GM18502 (cell line): ENCODE results near the gene FLT4.
A peak's percentile ranks its signal among the peaks of the same experiment; 100 is the strongest.

Source experiments
- ATAC-seq: cut with Tn5 transposase; IDR thresholded peaks from one replicate; pipeline ENCODE4 v1.9.1; 2021; ENCODE audit warnings: mild to moderate bottlenecking; ENCODE audit not compliant: unreplicated experiment, poor library complexity

FLT4 gene

GRCh38 chr5:180611140-180611850, 38.1 kb downstream of the FLT4 start:
- ATAC-seq, result no peak

DNA sequence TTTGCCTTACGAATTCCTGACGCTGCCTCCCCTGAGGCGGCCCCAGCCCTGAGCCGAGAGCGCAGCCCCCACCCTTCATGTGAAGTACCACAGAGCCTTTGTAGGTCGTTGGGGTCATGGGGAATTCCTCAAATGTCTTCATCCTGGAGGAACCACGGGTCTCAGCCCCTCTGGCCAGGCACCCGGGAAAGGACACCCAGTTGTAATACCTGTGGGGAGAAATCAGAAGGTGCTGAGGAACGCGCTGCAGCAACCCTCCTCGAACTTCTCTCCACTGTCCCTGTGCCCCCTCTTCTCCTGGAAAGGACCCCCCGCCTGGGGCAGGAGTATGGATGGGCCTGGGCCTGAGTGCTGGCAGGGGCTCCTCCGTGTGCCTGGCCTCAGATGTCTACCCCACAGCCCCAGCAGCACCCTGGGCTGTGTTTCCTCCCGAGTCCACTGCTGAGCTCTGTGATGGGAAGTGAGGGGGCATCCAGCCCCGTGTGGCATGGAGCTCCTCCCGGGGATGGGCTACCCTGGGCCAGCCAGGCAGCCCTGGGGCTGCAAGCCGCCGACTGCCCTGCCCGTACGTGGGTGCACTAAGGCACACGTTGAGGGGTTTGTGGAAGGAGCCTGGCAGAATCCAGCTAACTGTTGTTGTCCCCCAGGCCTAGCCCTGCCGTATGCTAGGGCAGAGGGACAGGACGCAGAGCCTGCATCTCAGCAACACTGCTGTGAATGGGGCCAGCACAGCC, 39.4 kb downstream of the FLT4 start:
- ATAC-seq, result no peak

DNA sequence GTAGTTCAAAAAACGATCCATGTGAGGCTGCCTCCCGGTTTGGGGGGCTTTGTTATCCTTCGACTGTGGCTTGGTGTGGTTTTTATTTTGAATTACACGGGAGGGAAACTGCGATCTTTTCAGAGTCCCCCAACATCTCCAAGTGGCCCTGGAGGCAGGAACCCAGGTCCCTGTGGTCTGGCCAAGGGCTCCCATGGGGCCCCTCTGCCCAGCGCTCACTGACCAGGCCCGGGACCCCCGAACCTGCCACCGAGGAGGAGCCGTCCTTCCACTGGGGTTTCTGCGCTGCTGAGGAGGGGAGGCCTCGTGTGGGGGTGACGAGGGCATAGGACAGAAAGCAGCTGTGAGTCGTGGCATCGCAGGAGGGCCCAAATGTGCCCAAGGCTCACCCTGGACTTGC, 40.0 kb downstream of the FLT4 start:
- no peak for ATAC-seq

DNA sequence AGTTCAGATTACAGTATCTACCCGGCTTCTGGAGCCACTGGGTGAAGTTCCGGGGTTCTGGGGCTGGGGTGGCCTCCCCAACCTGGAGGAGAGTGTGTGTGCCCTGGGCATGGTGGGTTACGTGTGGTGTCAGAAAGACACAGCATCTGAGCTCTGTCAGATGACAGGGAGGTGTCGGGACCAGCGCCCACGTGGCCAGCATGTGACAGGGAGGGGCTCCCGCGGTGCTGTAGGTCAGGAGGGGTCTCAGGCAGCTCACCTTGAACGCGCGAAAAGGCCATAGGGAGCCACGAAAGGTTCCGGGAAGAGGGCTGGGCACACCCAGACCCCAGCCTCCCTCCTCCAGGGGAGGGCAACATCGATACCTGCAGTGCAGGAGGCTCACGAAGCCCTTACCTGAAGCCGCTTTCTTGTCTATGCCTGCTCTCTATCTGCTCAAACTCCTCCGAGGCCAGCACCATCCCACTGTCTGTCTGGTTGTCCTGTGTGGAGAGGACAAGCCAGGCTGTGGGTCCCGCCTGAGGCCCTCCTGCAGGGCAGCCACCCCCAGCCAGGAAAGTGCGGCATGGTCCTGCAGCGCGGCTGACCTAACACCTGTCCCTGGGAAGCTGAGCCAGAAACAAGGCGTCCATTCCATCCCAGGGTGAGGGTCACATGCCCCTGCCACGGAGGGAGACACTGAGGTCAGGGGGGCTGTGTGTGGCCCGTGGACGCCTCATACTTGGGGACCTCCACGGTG, 40.7 kb downstream of the FLT4 start:
- no peak for ATAC-seq

DNA sequence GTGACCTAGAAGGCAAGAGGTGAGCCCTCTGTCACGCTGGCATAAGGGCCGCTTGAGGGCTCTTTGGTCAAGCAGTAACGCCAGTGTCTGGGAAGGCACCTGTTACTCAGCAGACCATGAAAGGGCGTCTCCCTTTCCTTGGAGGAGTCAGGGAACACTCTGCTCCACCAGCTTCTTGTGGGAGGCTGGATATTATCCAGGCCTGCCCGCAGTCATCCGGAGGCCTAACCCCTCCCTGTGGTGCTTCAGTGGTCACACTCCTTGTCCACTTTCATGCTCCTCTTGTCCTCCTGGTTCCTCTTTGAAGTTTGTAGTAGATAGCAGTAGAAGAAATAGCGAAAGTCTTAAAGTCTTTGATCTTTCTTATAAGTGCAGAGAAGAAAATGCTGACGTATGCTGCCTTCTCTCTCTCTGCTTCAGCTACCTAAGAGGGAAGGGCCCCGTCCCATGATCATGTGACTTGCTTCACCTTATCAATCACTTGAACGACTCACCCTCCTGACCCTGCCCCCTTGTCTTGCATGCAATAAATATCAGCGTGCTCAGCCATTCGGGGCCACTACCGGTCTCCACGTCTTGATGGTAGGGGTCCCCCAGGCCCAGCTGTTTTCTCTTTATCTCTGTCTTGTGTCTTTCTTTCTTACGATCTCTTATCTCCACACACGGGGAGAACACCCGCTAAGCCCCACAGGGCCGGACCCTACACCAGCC, 41.4 kb downstream of the FLT4 start:
- ATAC-seq, result no peak

- ATAC-seq, result no peak
These were observed 43.1 kb downstream of the FLT4 start for GRCh38 chr5:180606215-180606785.

GRCh38 chr5:180605554-180606214, 43.7 kb downstream of the FLT4 start:
- ATAC-seq, result peak; percentile 71

DNA sequence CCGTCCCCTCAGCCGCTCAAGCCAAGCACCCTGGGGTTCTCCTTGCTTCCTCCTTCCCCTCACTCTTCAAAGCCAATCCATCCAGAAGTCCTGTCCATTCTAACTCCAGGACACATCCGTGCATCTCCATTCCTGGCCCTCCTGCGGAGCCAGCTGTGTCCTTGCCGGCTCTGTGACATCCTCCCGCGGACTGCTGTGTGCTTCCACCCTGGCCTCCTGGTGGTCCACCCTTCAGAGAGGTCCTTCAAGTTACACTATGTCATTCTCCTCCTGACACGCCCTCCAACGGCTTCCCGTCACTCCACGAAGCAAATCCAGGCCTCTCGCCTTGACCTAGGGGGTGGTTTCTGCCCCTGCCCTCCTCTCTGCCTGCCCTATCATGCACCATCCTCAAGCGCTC, 45.1 kb downstream of the FLT4 start:
- no peak for ATAC-seq

GRCh38 chr5:180603076-180603594, 46.3 kb downstream of the FLT4 start:
- ATAC-seq, result no peak

- ATAC-seq, result no peak
These were observed 46.8 kb downstream of the FLT4 start for GRCh38 chr5:180602481-180603075.

DNA sequence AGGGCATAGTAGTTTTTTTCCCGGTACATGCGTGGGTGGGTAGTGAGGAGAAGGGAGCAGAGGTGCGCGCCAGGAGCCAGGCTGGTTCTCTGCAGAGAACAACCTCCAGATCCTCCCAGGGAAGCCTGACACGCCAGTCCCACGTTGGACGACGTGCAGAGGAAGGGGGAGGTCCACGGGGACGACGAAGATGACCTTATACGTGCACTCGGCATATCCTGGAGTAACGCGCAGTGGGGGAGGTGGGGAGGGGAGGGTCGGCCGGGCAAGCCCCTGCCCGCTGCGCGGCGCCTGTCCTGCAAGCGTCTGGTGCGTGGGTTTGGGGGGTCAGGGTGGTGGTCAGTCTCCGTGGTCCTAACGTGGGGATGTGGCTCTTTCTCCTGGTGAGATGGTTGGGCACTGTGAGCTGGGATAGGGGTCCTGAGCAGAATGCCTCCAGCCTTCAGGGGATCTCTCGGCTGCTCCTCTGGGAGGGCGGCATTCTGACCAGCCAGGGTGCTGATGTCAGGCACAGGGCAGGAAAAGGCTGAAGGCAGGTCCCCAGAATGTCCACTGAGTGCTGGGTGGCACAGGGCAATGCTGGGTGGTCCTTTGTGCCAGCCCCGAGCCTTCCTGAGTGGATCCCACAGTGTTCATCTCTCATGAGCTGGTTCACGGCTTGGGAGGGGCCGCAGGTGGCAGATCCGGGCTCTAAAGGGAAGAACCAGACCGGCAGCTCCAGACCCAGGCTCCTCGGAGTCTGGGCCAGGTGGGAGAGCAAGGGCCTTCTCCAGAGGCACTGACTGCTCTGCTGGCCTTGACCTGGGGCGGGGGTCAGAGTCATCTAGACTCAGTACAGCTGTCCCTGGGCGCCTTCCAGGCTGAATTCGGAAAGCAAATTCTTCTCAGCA, 47.6 kb downstream of the FLT4 start:
- no peak for ATAC-seq

GRCh38 chr5:180600554-180601041, 48.8 kb downstream of the FLT4 start:
- no peak for ATAC-seq

- ATAC-seq, result no peak
These were observed 49.3 kb downstream of the FLT4 start for GRCh38 chr5:180599981-180600553.

DNA sequence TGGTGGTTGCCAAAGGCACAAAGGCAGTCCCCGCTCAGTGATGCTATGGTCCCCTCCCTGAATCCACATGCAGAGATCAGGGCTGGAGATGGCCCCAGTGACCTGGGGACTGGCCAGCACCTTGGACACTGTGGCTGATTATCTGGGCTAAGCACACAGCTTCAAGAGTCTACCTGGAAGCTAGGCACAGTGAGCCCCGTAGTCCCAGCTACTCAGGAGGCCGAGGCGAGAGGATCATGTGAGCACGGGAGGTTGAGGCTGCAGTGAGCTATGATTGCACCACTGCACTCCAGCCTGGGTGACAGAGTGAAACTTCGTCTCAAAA, 49.8 kb downstream of the FLT4 start:
- ATAC-seq, result no peak

DNA sequence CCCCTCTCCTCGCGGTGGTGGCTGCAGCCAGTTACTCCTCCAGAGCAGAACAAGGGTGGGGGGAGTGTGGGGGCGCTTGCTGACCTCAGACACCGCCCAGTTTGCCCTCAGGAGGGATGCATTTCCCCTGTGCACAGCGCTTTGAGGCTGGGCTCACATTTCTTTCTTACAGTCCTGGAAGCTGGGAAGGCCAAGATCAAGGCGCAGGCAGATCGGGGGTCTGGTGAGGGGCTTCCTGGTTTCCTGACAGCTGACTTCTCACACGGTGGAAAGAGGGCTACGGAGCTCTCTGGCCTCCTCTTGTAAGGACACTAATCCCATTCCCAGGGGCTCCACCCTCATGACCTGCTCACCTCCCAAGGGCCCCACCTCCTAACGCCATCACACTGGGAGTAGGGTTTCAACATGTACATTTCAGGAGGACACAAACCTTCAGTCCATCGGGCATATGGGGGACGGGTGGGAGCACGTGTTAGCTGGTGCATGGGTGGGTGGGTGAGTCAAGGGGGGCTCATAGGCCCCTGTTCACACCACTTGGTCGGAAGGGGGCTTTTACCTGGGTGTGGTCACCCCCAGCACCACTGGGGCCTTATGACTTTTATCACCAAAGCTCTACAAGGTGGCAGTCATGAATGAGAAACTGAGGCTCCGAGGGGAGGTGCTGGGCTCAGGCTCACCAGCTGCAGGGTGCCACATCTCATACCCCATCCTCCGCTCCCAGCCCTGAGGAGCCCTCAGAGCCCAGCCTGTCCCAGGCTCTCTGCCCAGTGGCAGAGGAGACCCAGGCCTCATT, 50.4 kb downstream of the FLT4 start:
- no peak for ATAC-seq

GRCh38 chr5:180598316-180598701, 51.1 kb downstream of the FLT4 start:
- no peak for ATAC-seq

- ATAC-seq, result no peak
These were observed 52.6 kb downstream of the FLT4 start for GRCh38 chr5:180596668-180597231.
